GM12872 (cell line): ENCODE measurements around the gene SLC4A2.

Source experiments
- TF ChIP-seq, protein P1 (sequence below): IDR thresholded peaks from 3 replicates; pipeline ENCODE4 v1.5.1; 2011; ENCODE audit warnings: low read depth, mild to moderate bottlenecking, low read length, moderate library complexity; ENCODE audit not compliant: insufficient read depth

The SLC4A2 gene

DNA sequence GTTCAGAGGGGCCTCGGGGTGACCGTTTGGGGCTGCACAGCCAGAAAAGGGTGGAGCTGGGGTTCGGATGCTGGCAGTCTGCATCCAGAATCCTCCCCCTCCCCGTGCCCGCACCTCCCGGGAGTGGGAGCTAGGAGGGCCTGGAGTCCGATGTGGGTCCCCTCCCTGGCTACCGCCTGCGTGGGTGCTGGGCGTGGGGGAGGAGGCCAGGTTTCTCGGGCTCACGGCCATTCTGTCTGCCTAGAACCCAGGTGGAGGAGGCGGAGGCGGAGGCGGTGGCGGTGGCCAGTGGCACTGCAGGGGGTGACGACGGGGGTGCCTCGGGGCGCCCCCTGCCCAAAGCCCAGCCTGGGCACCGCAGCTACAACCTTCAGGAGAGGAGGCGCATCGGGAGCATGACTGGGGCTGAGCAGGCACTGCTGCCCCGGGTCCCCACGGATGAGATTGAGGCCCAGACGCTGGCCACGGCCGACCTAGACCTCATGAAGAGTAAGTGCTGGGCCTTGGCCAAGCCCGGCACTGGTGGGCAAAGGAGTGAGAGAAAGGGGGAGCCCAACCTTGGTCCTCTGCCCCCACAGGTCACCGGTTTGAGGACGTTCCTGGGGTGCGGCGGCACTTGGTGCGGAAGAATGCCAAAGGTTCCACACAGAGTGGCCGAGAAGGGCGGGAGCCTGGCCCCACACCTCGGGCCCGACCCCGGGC, 7.0 kb downstream of the SLC4A2 start:
- TF ChIP-seq, protein P1, sequence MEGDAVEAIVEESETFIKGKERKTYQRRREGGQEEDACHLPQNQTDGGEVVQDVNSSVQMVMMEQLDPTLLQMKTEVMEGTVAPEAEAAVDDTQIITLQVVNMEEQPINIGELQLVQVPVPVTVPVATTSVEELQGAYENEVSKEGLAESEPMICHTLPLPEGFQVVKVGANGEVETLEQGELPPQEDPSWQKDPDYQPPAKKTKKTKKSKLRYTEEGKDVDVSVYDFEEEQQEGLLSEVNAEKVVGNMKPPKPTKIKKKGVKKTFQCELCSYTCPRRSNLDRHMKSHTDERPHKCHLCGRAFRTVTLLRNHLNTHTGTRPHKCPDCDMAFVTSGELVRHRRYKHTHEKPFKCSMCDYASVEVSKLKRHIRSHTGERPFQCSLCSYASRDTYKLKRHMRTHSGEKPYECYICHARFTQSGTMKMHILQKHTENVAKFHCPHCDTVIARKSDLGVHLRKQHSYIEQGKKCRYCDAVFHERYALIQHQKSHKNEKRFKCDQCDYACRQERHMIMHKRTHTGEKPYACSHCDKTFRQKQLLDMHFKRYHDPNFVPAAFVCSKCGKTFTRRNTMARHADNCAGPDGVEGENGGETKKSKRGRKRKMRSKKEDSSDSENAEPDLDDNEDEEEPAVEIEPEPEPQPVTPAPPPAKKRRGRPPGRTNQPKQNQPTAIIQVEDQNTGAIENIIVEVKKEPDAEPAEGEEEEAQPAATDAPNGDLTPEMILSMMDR = no peak

DNA sequence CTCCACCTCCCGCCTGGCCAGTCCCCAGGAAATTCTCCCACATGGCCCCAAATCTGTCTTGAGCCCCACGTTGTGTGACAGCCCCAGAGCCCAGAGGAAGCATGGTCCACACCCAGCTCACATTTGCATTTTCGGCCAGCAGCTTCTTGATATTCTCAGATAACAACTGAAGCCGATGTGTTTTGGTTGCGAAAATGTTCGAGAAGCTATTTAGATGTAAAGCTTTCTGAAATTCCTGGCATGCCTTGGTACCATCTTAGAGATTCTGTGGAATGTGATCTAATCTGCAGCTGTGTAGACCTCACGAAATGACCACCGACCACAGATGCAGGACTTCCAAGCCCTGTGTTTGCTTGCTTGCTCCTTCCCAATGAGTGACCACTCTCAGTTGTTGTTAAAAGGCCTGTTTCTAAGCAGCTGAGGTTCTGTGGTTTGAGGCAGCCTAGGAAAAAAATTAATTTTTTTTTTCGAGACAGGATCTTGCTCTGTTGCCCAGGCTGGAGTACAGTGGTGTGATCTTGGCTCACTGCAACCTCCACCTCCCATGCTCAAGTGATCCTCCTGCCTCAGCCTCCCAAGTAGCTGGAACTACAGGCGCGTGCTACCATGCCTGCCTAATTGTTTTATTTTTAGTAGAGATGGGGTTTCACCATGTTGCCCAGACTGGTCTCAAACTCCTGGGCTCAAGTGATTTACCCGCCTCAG, 8.8 kb downstream of the SLC4A2 start:
- TF ChIP-seq, protein P1 = no peak

DNA sequence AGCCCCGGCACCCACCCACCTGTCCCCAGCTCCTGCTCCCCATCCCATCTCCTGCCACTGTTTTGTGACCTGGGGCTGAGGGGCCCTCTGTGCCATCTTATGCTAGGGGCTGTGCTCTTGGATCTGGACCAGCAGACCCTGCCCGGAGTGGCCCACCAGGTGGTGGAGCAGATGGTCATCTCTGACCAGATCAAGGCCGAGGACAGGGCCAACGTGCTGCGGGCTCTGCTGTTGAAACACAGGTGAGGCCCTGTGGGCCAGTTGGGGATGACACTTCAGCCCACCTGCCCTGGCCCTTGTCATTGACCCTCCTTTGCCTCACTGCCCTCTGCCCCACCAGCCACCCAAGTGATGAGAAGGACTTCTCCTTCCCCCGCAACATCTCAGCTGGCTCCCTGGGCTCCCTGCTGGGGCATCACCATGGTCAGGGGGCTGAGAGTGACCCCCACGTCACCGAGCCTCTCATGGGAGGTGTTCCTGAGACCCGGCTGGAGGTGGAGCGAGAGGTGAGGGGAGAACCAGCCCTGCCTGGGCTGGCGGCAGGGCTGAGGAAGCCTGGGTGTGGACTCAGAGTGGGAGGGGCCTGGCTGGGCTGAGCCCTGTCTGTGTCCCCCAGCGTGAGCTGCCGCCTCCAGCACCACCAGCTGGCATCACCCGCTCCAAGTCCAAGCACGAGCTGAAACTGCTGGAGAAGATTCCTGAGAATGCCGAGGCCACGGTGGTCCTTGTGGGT, 10.6 kb downstream of the SLC4A2 start:
- TF ChIP-seq, protein P1 = no peak

DNA sequence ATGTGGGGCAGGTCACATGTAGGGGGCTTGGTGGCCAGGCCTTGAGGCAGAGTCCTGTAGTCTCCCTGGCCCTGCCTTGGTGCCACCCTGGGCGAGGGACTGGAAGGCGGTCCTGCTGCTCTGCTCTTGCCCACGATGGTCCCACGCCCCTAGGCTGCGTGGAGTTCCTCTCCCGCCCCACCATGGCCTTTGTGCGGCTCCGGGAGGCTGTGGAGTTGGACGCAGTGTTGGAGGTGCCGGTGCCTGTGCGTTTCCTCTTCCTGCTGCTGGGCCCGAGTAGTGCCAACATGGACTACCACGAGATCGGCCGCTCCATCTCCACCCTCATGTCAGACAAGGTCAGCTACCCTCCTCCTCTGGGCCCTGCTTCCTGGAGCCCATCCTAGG, 11.2 kb downstream of the SLC4A2 start:
- TF ChIP-seq, protein P1 = no peak

DNA sequence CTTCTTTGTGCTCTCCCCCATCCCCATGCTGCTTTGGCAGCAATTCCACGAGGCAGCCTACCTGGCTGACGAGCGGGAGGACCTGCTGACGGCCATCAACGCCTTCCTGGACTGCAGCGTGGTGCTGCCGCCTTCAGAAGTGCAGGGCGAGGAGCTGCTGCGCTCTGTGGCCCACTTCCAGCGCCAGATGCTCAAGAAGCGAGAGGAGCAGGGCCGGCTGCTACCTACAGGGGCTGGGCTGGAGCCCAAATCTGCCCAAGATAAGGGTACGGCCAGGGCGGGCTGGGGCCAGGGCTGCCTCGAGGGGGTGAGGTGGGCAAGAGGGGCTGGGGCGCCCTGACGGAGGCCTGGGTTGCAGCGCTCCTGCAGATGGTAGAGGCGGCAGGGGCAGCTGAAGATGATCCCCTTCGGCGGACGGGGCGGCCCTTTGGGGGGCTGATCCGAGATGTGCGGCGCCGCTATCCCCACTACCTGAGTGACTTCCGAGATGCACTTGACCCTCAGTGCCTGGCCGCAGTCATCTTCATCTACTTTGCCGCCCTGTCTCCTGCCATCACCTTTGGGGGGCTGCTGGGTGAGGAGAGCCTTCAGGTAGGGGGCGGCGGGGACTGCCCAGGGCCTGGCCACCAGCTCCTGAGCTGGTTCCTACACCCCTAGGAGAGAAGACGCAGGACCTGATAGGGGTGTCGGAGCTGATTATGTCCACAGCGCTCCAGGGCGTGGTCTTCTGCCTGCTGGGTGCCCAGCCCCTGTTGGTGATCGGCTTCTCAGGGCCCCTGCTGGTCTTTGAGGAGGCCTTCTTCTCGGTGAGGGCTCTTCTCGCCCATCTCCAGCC, 11.9 kb downstream of the SLC4A2 start:
- TF ChIP-seq, protein P1 = no peak

DNA sequence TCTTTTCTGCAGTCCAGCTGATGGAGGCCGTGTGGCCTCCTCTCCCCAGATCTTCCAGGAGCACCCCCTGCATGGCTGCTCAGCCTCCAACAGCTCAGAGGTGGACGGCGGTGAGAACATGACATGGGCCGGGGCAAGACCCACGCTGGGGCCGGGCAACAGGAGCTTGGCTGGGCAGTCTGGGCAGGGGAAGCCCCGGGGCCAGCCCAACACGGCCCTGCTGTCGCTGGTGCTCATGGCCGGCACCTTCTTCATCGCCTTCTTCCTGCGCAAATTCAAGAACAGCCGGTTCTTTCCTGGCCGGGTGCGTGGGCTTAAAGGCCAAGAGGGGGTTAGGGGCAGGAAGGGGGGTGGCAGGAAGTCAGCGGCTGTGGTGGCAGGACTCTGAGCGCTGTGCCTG, 14.6 kb downstream of the SLC4A2 start:
- TF ChIP-seq, protein P1 = no peak
